Left cardiac atrium (tissue), 4 donors: ENCODE measurements around the gene ARPP19. TPM values are rescaled to one million over a fixed set of nuclear protein-coding genes. Genes with fewer than 3 reads are reported as not detected.
A peak's percentile ranks its signal among the peaks of the same experiment; 100 is the strongest.
"Not testable (repeated sequence)": the region's sequence is repeated elsewhere in the genome, so short reads cannot be mapped to it uniquely, and the experiment has no call there.

Source experiments
- ATAC-seq, 2 donors: fragments of 200-7000 bp; cut with Tn5 transposase; one replicate each; pipeline ENCODE4 v1.9.1; 2020; ENCODE audit warnings: mild to moderate bottlenecking in 2 of 2, moderate library complexity in 2 of 2
- DNase-seq: peaks from one replicate; pipeline ENCODE4 v3.0.0-alpha.2; 2020
- intact Hi-C, 2 donors: fragments of 100-400 bp; cut with DNase I; formaldehyde crosslinking; loops; one replicate each; pipeline versions ENCODE4 v1.14.1 to v1.15.1; 2022 to 2023
- long read RNA-seq: library from polyadenylated mRNA; unstranded; transcript quantifications from one replicate; pipeline ENCODE4 v2.0.0, GENCODE V29; 2021
- total RNA-seq, 2 donors: library from RNA; stranded (reverse); fragmentation: NEBNext Ultra II Directional; extraction: Animal tissue kit (Norgen Biotek cat#: 25700); gene quantifications; one replicate each; pipeline ENCODE4 v1.2.1, GENCODE V29; 2021
- donor health status: DM: no; HTN: yes; CAD: no.
- donor health status: DM: no; HTN: yes; CAD: no; lungs with severe emphysema.
- donor health status: DM: yes; HTN: yes; CAD: no.
- donor health status: Dilated cardiomyopathy.

The ARPP19 gene
- total RNA-seq, result 100 to 1,000 TPM; 138 to 153 TPM
- long read RNA-seq, full-length matches to known transcripts, result 48 of 56 reads
- long read RNA-seq, partial matches to known transcripts, result 3 of 56 reads
- long read RNA-seq, other reads (novel, unspliced or antisense), result 5 of 56 reads

GRCh38 chr15:52568601-52569585, at the start of gene ARPP19:
TSS of gene ARPP19 (minus strand) at chr15:52569030. CDS start at chr15:52568892, 138 bp downstream.
- DNase-seq (peak; percentile 91), ATAC-seq (peak; percentile 91 to 94)
- intact Hi-C loops, result loop anchor here (10.0 kb wide), 2 partner anchors 224 to 234 kb away; no protein-coding TSS in a partner anchor

GRCh38 chr15:52617026-52617425, 48.2 kb upstream of the ARPP19 start:
- intact Hi-C loops, result no loop called here
- no peak for DNase-seq

GRCh38 chr15:52615302-52615701, 46.5 kb upstream of the ARPP19 start:
- DNase-seq, result no peak
- intact Hi-C loops, result no loop called here
- ATAC-seq, result no peak

More at GRCh38 chr15:52617026-52617425, 48.2 kb upstream of the ARPP19 start:
- ATAC-seq, result no peak

GRCh38 chr15:52609593-52609992, 40.8 kb upstream of the ARPP19 start:
- DNase-seq, result no peak
- no peak for ATAC-seq
- intact Hi-C loops, result no loop called here

- intact Hi-C loops, result no loop called here
- DNase-seq (no peak), ATAC-seq (no peak)
Measured at GRCh38 chr15:52584414-52584813, 15.6 kb upstream of the ARPP19 start.

GRCh38 chr15:52579852-52580251, 11.0 kb upstream of the ARPP19 start:
- intact Hi-C loops, result no loop called here
- ATAC-seq (peak; percentile 38 to 64), DNase-seq (no peak)

GRCh38 chr15:52576692-52577091, 7.9 kb upstream of the ARPP19 start:
- intact Hi-C loops, result no loop called here
- ATAC-seq (no peak), DNase-seq (no peak)

- ATAC-seq, intact Hi-C loops, DNase-seq: not testable (repeated sequence)
Measured at GRCh38 chr15:52575573-52575972, 6.7 kb upstream of the ARPP19 start.

- intact Hi-C loops, result no loop called here
- DNase-seq, result no peak
- ATAC-seq, result no peak
Measured at GRCh38 chr15:52575072-52575471, 6.2 kb upstream of the ARPP19 start.

- DNase-seq, ATAC-seq, intact Hi-C loops: not testable (repeated sequence)
Measured at GRCh38 chr15:52574623-52575022, 5.8 kb upstream of the ARPP19 start.

- peak; percentile 33 to 61 for ATAC-seq
- intact Hi-C loops, result loop anchor here (10.0 kb wide), 2 partner anchors 223 to 233 kb away; no protein-coding TSS in a partner anchor
- no peak for DNase-seq
Measured at GRCh38 chr15:52567871-52568600, 794 bp downstream of the ARPP19 start.

GRCh38 chr15:52566889-52567288, 1.9 kb downstream of the ARPP19 start:
- intact Hi-C loops, result loop anchor here (10.0 kb wide), 2 partner anchors 222 to 232 kb away; no protein-coding TSS in a partner anchor
- no peak for DNase-seq
- ATAC-seq, result no peak

- ATAC-seq, DNase-seq: not testable (repeated sequence)
- intact Hi-C loops, result loop anchor here (10.0 kb wide), 2 partner anchors 221 to 231 kb away; no protein-coding TSS in a partner anchor
Measured at GRCh38 chr15:52565417-52566358, 3.1 kb downstream of the ARPP19 start.

GRCh38 chr15:52563501-52564060, 5.2 kb downstream of the ARPP19 start:
- intact Hi-C loops, result loop anchor here (10.0 kb wide), 2 partner anchors 219 to 229 kb away; no protein-coding TSS in a partner anchor
- no peak for ATAC-seq

GRCh38 chr15:52559575-52559974, 9.3 kb downstream of the ARPP19 start:
- ATAC-seq (peak; percentile 41 to 73), DNase-seq (no peak)
- intact Hi-C loops, result no loop called here

More at GRCh38 chr15:52563501-52564060, 5.2 kb downstream of the ARPP19 start:
- no peak for DNase-seq

GRCh38 chr15:52559022-52559421, 9.8 kb downstream of the ARPP19 start:
- ATAC-seq (no peak), DNase-seq (no peak)
- intact Hi-C loops, result no loop called here

- no peak for DNase-seq
- intact Hi-C loops, result no loop called here
- peak in 1 of 2 donors; percentile 61 for ATAC-seq
Measured at GRCh38 chr15:52558196-52558595, 10.6 kb downstream of the ARPP19 start.

- ATAC-seq, result no peak
- intact Hi-C loops, result no loop called here
- DNase-seq, result no peak
Measured at GRCh38 chr15:52557274-52557641, 11.6 kb downstream of the ARPP19 start.
